Measurements from ENCODE around the gene EIF5A. TPM values are rescaled to one million over a fixed set of nuclear protein-coding genes. Genes with fewer than 3 reads are reported as not detected.

Gene EIF5A
- total and polyA plus RNA-seq, 2 of the 8 experiments (the other 6 are each of a cell fraction or from before 2014, with no cell fraction given): 717 to 1,172 TPM

DNA sequence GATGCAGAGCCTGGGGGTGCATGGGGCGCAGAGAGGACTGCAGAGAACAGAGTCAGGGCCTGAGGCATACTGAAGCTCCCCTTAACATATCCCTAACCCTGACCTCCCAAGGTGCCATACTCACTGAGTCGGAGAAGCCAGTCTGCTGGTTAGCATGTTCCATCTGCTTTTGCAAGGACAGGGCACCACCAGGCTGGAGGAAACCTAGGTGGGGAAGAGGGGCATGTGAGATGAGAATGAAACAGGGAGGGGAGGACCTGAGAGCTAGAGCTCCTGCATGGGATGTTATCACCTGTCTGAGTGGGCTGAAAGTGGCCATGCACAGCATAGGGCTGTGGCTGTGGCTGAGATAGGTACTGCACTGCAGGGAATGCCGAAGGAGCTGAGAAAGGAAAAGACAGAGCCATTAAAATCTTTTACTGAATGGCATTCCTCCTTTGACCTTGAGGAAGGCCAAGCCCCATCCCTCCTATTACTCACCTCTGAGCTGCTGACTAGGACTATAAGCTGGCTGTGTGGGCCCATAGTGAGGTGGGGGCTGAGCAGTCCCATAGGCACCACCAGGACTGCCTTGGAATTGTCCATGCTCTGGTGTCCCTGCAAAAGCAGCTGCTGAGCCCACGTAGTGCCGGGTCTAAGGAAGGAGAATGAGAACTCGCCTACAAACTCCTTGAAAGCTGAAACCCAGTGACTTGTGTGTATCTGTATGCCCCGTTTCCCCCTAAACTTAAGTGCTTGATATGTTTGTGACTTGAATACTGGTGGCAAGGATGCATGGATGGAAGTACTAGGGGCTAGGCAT lies 5.9 kb downstream of the EIF5A start (continued):
- peak in 1 of 2 experiments; percentile 6; a peak in 1 of 4 replicates for TF ChIP-seq RAD21 (IDR thresholded peaks at IDR 0.05 in 1 of 2, conservative IDR thresholded peaks at IDR 0.05 in 1 of 2; ENCODE audit: low read depth in 2 of 2, low read length in 2 of 2)
- TF ChIP-seq, protein P1, sequence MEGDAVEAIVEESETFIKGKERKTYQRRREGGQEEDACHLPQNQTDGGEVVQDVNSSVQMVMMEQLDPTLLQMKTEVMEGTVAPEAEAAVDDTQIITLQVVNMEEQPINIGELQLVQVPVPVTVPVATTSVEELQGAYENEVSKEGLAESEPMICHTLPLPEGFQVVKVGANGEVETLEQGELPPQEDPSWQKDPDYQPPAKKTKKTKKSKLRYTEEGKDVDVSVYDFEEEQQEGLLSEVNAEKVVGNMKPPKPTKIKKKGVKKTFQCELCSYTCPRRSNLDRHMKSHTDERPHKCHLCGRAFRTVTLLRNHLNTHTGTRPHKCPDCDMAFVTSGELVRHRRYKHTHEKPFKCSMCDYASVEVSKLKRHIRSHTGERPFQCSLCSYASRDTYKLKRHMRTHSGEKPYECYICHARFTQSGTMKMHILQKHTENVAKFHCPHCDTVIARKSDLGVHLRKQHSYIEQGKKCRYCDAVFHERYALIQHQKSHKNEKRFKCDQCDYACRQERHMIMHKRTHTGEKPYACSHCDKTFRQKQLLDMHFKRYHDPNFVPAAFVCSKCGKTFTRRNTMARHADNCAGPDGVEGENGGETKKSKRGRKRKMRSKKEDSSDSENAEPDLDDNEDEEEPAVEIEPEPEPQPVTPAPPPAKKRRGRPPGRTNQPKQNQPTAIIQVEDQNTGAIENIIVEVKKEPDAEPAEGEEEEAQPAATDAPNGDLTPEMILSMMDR (IDR thresholded peaks at IDR 0.05; ENCODE audit: control extremely low read depth in 1 of 3, insufficient read depth in 1 of 3, low read depth in 1 of 3, low read length in 3 of 3): peak in 2 of 3 experiments; percentile 14 to 18; a peak in 2 of 4 replicates

Measured in H1 (cell line).